T-helper 22 cell (primary cell): ENCODE measurements around the gene ACSL3.
"Not testable (repeated sequence)": the region's sequence is repeated elsewhere in the genome, so short reads cannot be mapped to it uniquely, and the experiment has no call there.

Experiments used
- DNase-seq: peaks from one replicate; pipeline ENCODE4 v3.0.0-alpha.2; 2020; ENCODE audit warnings: low read depth

The ACSL3 gene

GRCh38 chr2:222977121-222977520 lies 116.3 kb downstream of the ACSL3 start:
- no peak for DNase-seq

- DNase-seq, result no peak
Observed at GRCh38 chr2:222978850-222979249, 118.0 kb downstream of the ACSL3 start.

- DNase-seq, result no peak
Observed at GRCh38 chr2:222979484-222979883, 118.6 kb downstream of the ACSL3 start.

- no peak for DNase-seq
Observed at GRCh38 chr2:222982010-222982908, 121.4 kb downstream of the ACSL3 start.

- DNase-seq, result no peak
Observed at GRCh38 chr2:222982909-222983265, 122.1 kb downstream of the ACSL3 start.

- DNase-seq, result no peak
Observed at GRCh38 chr2:222984908-222985307, 124.1 kb downstream of the ACSL3 start.

GRCh38 chr2:222989431-222989830 lies 128.6 kb downstream of the ACSL3 start:
- DNase-seq, result no peak

- DNase-seq, result not testable (repeated sequence)
Observed at GRCh38 chr2:222990206-222990605, 129.4 kb downstream of the ACSL3 start.

- no peak for DNase-seq
Observed at GRCh38 chr2:222992137-222992536, 131.3 kb downstream of the ACSL3 start.
